Stimulated activated CD8-positive, alpha-beta memory T cell treated with anti-CD3 and anti-CD28 coated beads, Interleukin-15, amount 100 ng/mL, for 4 hours (primary cell): Measurements from ENCODE around the gene UBE3D.
"Not testable (repeated sequence)": the region's sequence is repeated elsewhere in the genome, so short reads cannot be mapped to it uniquely, and the experiment has no call there.

Experiments
- DNase-seq, 2 donors: peaks; one replicate each; pipeline ENCODE4 v3.0.0-alpha.2; 2020; ENCODE audit warnings: low read depth in 2 of 2

Gene UBE3D

DNA sequence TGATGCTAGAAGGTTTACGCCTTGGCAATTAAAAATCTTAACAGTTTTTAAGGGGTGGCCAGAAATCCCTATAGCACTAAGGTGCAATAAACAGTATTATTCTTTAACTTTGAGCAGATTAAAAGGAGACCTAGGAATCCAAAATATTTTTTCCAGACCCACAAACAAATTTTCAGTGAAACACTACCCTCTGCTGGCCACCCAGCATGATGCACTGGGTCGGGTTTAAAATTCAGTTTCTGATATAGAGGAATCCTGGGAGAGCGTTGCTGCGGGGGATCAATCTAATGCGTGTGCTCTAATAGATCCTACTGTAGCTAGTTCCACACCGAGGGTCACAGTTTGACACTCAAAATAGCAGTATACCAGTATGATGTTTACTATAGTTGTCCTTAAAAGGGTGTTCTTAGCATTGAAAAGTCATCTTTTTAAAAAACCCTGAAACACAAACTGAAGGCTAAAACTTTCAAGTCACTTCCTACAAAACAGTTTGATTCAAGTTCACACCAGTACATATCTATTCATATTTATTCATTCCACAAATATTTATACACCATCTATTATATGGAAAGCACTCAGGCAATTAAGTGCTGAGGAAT, 10.2 kb downstream of the UBE3D start:
- DNase-seq, result no peak

- DNase-seq, result no peak
Measured at GRCh38 chr6:83053678-83054077, 12.0 kb downstream of the UBE3D start.

DNA sequence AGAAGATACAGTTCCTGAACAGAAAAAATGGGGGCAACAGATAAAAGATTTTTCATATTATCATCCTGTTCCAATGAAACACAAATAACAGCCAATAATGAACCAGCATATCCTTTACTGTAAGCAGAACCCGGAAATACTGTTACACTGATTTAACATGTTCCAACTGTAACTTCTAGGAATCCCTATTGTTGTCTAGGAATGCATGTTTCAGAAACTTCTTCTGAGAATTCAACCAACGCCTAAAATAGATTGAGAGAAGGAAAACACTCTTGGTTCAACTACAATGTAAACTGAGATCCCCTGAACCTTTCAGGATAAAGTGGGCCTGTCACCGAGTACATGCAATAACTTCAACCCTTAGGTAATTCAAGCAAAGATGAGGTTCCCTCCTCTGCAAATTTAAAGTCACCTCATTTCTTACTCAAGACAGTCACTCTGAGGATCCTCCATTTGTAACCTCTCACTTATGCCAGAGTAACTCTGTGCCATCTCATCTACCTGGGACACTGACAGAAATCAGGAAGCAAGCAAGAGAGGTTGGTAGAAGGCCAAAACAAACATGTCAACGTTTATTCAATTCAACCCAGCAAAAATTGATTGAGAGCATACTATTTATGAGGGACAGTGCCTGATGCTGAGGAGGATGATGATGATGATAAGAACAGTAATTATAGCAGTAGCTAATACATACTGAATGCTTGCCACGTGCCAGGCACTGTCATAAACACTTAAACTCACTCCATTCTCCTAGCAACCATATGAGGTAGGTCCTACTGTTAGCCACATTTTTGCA, 14.1 kb downstream of the UBE3D start:
- DNase-seq, result no peak

DNA sequence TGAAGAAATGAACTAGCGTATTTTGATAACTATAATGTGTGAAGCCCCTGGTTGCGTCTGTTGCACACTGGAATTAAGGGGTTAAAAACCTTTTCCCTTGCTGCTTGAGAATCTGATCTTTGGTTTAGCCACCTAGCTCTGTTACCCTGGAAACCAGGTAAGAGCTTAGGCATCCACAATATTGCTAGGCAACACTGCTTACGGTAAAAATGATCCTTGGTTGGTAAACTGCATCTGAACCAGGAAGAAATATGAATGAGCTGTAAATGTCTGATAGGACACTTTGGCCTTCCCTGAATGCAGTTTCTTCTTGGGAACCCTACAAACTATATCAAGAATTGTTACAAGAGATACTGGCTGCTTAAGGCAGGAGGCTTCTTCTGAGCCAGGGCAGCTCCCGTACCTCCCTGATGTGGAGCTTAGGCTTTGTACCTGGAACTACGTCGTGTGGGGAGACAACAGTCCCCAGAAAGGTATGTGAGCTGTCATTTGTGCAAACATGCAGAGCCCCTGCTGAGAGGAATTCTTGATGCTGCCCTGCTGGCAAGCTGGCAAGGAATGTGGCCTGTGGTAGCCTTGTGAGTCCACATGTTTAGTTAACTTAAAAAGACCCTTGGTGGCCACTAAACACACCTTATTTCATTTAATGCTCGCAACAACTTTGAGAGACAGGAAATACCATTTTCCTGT, 18.4 kb downstream of the UBE3D start:
- no peak for DNase-seq

GRCh38 chr6:83044091-83044768, 21.4 kb downstream of the UBE3D start:
- DNase-seq, result no peak

GRCh38 chr6:83042467-83043053, 23.1 kb downstream of the UBE3D start:
- no peak for DNase-seq

DNA sequence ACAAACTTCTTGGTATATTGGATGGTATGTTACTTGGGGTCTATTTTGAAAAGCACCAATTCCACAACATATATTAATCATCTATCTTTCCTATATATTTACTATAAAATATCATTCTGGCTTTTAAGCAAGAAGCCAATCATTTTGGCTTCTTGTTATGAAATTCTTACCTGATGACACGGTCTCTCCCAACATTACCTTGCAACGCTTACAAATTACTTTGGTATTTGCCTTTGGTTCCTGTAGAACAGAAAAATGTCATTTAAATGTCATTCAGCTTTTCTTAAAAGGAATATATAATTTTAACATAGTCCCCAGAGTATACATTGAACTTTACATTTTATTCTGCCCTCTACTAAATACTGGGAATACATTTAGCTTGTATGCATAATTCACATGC, 27.4 kb downstream of the UBE3D start:
- DNase-seq, result no peak

DNA sequence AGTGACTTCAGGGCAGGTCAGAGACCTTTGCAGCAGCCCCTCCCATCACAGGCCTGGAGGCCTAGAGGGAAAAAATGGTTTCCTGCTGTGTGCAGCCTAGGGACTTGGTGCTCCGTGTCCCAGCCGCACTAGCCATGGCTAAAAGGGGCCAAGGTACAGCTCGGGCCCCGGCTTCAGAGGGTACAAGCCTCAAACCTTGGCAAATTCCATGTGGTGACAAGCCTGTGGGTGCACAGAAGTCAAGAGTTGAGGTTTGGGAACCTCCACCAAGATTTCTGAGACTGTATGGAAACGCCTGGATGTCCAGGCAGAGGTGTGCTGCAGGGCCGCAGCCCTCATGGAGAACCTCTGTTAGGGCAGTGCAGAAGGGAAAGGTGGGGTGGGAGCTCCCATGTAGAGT, 34.0 kb downstream of the UBE3D start:
- DNase-seq, result no peak

- no peak for DNase-seq
Measured at GRCh38 chr6:83019741-83020140, 45.9 kb downstream of the UBE3D start.

GRCh38 chr6:83011131-83011530, 54.5 kb downstream of the UBE3D start:
- DNase-seq, result not testable (repeated sequence)

- DNase-seq, result no peak
Measured at GRCh38 chr6:83008626-83009025, 57.0 kb downstream of the UBE3D start.

- DNase-seq, result no peak
Measured at GRCh38 chr6:83006270-83006905, 59.3 kb downstream of the UBE3D start.

- DNase-seq, result no peak
Measured at GRCh38 chr6:82996156-82996555, 69.5 kb downstream of the UBE3D start.

GRCh38 chr6:82995066-82995465, 70.6 kb downstream of the UBE3D start:
- no peak for DNase-seq

DNA sequence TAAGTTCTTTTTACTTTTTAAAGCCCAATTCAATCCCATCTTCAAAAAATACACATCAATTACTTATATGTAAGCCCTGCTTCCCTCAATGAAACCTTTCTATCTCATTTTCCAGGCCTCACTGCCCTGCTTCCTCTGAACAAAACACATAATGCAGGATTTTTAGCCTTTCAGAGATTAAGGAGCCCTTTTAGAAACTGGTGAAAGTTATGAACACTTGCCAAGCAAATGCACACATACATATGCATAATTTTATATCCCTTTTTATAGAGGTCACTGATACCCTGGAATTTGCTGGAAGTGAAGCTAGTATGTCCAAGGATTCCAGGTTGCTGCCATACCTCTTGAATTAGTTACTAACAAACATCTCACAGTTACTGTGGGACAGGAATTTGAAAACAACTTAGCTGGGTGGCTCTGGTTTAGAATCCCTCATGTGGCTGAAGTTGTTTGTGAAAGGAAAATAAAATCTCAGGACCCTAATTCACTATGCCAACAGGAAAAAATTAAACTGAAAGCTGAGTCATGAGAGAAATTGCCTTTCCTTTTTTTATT, 75.8 kb downstream of the UBE3D start:
- DNase-seq, result no peak

GRCh38 chr6:82988930-82989351, 76.7 kb downstream of the UBE3D start:
- DNase-seq, result no peak

- no peak for DNase-seq
Measured at GRCh38 chr6:82987951-82988350, 77.7 kb downstream of the UBE3D start.

DNA sequence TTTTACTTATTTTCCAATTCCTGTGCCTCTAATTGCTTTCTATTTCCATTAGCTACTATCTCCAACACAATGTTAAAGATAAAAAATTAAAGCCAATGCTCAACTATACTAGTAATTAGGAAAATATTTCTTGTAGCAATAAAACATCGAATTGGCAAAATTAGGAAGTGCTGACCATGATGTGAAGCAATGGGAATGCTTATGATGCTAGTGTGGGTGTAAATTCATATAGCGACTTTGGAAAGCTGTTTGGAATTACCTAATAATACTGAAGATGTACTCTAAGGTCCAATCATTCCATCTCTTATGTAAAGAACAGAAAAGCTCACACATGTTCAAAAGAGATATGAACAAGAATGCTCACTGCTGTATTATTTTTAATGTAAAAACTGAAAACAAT, 78.2 kb downstream of the UBE3D start:
- DNase-seq, result no peak

DNA sequence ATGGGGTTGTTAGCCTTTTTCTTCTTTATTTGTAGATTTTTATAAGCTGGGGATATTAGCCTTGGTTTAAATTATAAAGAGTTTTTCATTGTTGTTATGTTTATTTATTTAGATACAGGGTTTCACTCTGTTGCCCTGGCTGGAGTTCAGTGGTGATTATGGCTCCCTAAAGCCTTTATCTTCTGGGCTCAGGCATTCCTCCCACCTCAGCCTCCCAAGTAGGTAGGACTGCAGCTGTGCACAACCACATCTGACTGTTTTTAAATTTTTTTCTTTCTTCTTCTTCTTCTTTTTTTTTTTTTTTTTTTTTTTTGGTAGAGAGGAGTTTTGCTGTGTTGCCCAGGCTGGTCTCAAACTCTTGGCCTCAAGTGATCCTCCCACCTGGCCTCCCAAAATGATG, 80.9 kb downstream of the UBE3D start:
- no peak for DNase-seq

DNA sequence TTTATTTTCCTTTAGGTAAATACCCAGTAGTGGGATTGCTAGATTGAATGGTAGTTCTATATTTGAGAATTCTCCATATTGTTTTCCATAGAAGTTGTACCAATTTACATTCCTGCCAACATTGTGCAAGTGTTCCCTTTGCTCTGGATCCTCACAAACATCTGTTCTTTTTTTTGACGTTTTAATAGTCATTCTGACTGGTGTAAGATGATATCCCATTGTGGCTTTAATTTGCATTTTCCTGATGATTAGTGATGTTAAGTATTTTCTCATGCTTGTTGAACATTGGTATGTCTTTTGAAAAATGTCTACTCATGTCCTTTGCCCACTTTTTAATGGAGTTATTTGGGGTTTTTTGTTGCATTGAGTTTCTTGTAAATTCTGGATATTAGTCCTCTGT, 85.6 kb downstream of the UBE3D start:
- no peak for DNase-seq

DNA sequence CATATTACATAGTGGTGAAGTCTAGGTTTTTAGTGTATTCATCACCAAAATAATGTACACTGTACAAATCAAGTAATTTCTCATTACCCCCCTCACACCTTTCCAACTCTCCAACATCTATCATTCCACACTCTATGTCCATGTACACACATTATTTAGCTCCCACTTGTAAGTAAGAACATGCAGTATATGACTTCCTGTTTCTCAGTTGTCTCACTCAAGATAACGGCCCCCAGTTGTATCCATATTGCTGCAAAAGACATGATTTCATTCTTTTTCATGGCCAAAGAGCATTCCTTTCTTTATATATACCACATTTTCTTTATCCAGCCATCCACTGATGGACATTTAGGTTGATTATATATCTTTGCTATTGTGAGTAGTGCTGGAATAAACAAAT, 86.0 kb downstream of the UBE3D start:
- no peak for DNase-seq
